HCT116 (cell line): ENCODE measurements around the gene ATL2. TPM values are rescaled to one million over a fixed set of nuclear protein-coding genes. Genes with fewer than 3 reads are reported as not detected.

ENCODE experiments used
- ATAC-seq: fragments of 200-7000 bp; cut with Tn5 transposase; 2 replicates; pipeline ENCODE4 v1.9.1; 2020; ENCODE audit warnings: mild to moderate bottlenecking, moderate library complexity
- BruUV-seq: library from RNA; stranded (reverse); fragments of 400-500 nt; replicated peaks from 2 replicates; lab custom pipeline; 2021; lab: Mats Ljungman, UMichigan
- CTCF ChIA-PET: fragments of 300-600 bp; sonication (Branson Sonifier 250); formaldehyde crosslinking; loops from one replicate; lab custom pipeline; 2021; ENCODE audit warnings: antibody characterized with exemption; lab: Charles Lee
- POLR2A ChIA-PET: fragments of 300-600, 350-600 bp; sonication (Branson Sonifier 250); formaldehyde crosslinking; loops from one replicate; lab custom pipeline; 2021; ENCODE audit warnings: antibody characterized with exemption; lab: Charles Lee
- RAD21 ChIA-PET, 2 experiments: fragments of 300-600 bp; sonication (Branson Sonifier 250); formaldehyde crosslinking; loops; one replicate each; lab custom pipeline; 2023; ENCODE audit warnings: low total read pairs in 2 of 2; ENCODE audit not compliant: uncharacterized antibody in 2 of 2, unreplicated experiment in 2 of 2, low non-redundant PET in 1 of 2; lab: Charles Lee
- DNase-seq: peaks from one replicate; pipeline ENCODE4 v3.0.0-alpha.2; 2010; ENCODE audit warnings: low read depth, low spot score
- H2AFZ ChIP-seq: fragments of 200-600 bp; shearing (Covaris generic), sonication (generic); 2 replicates; pipeline ENCODE4 v1.6.1; 2017; ENCODE audit warnings: low read depth, mixed run types, mixed read lengths, antibody characterized with exemption, low read length; ENCODE audit not compliant: poor library complexity, severe bottlenecking
- H3K27ac ChIP-seq: 2 replicates; pipeline ENCODE4 v1.5.1; 2012; ENCODE audit warnings: low read depth, low read length
- H3K27me3 ChIP-seq: fragments of 200-600 bp; sonication (generic); 2 replicates; pipeline ENCODE4 v1.6.1; 2016; ENCODE audit warnings: mixed run types, low read length, mixed read lengths; ENCODE audit not compliant: insufficient read depth
- H3K36me3 ChIP-seq, 2 experiments: fragments of 200-500 bp in 1 of 2; fragments of 200-600 bp in 1 of 2; sonication (Bioruptor generic) in 1 of 2; sonication (generic) in 1 of 2; 2 replicates each; pipeline versions ENCODE4 v1.5.1 to v1.6.1; 2014 to 2016; ENCODE audit warnings: low read length in 2 of 2, inconsistent platforms in 1 of 2, mixed read lengths in 1 of 2, mixed run types in 1 of 2; ENCODE audit not compliant: insufficient read depth in 2 of 2, control insufficient read depth in 1 of 2
- H3K4me1 ChIP-seq, 2 experiments: fragments of 200-600 bp in 1 of 2; sonication (generic) in 1 of 2; 2 replicates each; pipeline versions ENCODE4 v1.5.1 to v1.6.1; 2012 to 2017; ENCODE audit warnings: low read length in 2 of 2, inconsistent platforms in 1 of 2, mild to moderate bottlenecking in 1 of 2, mixed read lengths in 1 of 2, mixed run types in 1 of 2, moderate library complexity in 1 of 2; ENCODE audit not compliant: insufficient read depth in 2 of 2, control insufficient read depth in 1 of 2
- H3K4me2 ChIP-seq: fragments of 200-600 bp; sonication (generic); 2 replicates; pipeline ENCODE4 v1.6.1; 2017; ENCODE audit warnings: mixed run types, low read length, mixed read lengths
- H3K4me3 ChIP-seq, 2 experiments: fragments of 200-600 bp in 1 of 2; sonication (generic) in 1 of 2; replicated peaks in 1 of 2; 2 replicates each; pipeline ENCODE4 v1.5.1; 2011 to 2016; ENCODE audit warnings: low read length in 2 of 2, control low read depth in 1 of 2, low read depth in 1 of 2, mild to moderate bottlenecking in 1 of 2, mixed read lengths in 1 of 2, mixed run types in 1 of 2
- H3K79me2 ChIP-seq: fragments of 200-600 bp; sonication (generic); 2 replicates; pipeline ENCODE4 v1.6.1; 2017; ENCODE audit warnings: mild to moderate bottlenecking, mixed run types, low read length, moderate library complexity, mixed read lengths; ENCODE audit not compliant: insufficient read depth
- H3K9ac ChIP-seq: fragments of 200-600 bp; sonication (generic); 2 replicates; pipeline ENCODE4 v1.6.1; 2016; ENCODE audit warnings: low read length, mixed read lengths
- H3K9me2 ChIP-seq: fragments of 200-600 bp; sonication (generic), shearing (Covaris generic); 2 replicates; pipeline ENCODE4 v1.6.1; 2017; ENCODE audit warnings: mixed run types, mild to moderate bottlenecking, moderate library complexity; ENCODE audit not compliant: insufficient read depth
- H3K9me3 ChIP-seq, 2 experiments: fragments of 200-500 bp in 1 of 2; fragments of 200-600 bp in 1 of 2; sonication (Bioruptor generic) in 1 of 2; sonication (generic) in 1 of 2; 2 replicates each; pipeline ENCODE4 v1.6.1; 2014 to 2017; ENCODE audit warnings: low read length in 2 of 2, mixed read lengths in 2 of 2, inconsistent platforms in 1 of 2, low read depth in 1 of 2, mild to moderate bottlenecking in 1 of 2, mixed run types in 1 of 2, moderate library complexity in 1 of 2; ENCODE audit not compliant: control insufficient read depth in 1 of 2, insufficient read depth in 1 of 2
- H4K20me1 ChIP-seq: fragments of 200-600 bp; sonication (generic), shearing (Covaris generic); 2 replicates; pipeline ENCODE4 v1.6.1; 2017; ENCODE audit warnings: mixed run types, mild to moderate bottlenecking, moderate library complexity; ENCODE audit not compliant: insufficient read depth
- EGR1 ChIP-seq: IDR thresholded peaks from 2 replicates; pipeline ENCODE4 v1.6.1; 2012; ENCODE audit warnings: low read depth
- ELF1 ChIP-seq: IDR thresholded peaks from 2 replicates; pipeline ENCODE4 v1.6.1; 2012; ENCODE audit warnings: low read depth, borderline replicate concordance
- SRF ChIP-seq: IDR thresholded peaks from 2 replicates; pipeline ENCODE4 v1.6.1; 2012; ENCODE audit warnings: low read depth
- TCF7L2 ChIP-seq: IDR thresholded peaks from 2 replicates; pipeline ENCODE4 v1.7.0; 2011; ENCODE audit warnings: borderline replicate concordance, inconsistent platforms; ENCODE audit not compliant: insufficient read depth, insufficient read length; ENCODE audit errors: extremely low read depth
- ZNF274 ChIP-seq: fragments of 200-500 bp; sonication (Bioruptor generic); IDR thresholded peaks from 2 replicates; pipeline ENCODE4 v1.6.1; 2014; ENCODE audit warnings: mild to moderate bottlenecking, low read depth, low read length, inconsistent platforms
- intact Hi-C: fragments of 100-400 bp; cut with micrococcal nuclease; formaldehyde crosslinking; loops from 2 replicates; pipeline ENCODE4 v1.10.0; 2022
- total RNA-seq: library from RNA; stranded (reverse); gene quantifications from one replicate; pipeline ENCODE4 v1.2.1, GENCODE V29; 2021; ENCODE audit not compliant: unreplicated experiment
- TF ChIP-seq, protein P1 (sequence below): IDR thresholded peaks from 2 replicates; pipeline ENCODE4 v1.6.1; 2012; ENCODE audit warnings: low read depth

ATL2 gene
- total RNA-seq, 1 experiment from 2014 or later = 80.7 TPM

DNA sequence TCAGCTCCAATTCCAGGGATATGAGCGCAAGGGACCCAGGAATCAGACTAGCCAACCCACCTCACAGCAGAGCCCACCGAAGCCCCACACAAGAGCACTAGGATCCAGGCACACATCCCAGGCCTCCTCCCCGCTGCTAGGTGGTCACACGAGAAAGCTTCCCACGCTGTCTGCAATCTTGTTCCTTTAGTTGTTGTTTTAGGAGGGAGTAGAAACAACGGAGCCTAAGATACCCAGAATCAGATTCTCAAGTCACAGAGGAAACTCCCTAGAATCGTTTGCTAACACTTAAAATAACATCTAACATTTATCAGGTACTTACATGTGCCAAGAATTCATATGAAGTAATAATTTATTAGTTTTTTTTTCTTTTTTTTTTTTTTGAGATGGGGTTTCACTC is 9.7 kb upstream of the ATL2 start:
- Histone ChIP-seq H2AFZ (no peak overlapping the region), H3K27me3 (peaks cover 4% of the 10 kb centered on the region; the same call in 1 of the 2 replicates), H3K36me3 (no peaks in the 10 kb centered on the region), H3K9me3 (no peaks in the 10 kb centered on the region), H3K27ac (no peak overlapping the region), H3K9ac (no peak overlapping the region), H3K9me2 (no peaks in the 10 kb centered on the region), H4K20me1 (no peaks in the 10 kb centered on the region), H3K4me2 (no peak overlapping the region), H3K4me3 (no peak overlapping the region), H3K4me1 (no peaks in the 10 kb centered on the region), H3K79me2 (no peaks in the 10 kb centered on the region)
- DNase-seq (no peak), ATAC-seq (no peak)
- ChIA-PET RAD21 (no interaction called here), CTCF (no interaction called here), POLR2A (no interaction called here)
- TF ChIP-seq EGR1 (no peak), TCF7L2 (no peak), SRF (no peak), ZNF274 (no peak)
- TF ChIP-seq, protein P1, sequence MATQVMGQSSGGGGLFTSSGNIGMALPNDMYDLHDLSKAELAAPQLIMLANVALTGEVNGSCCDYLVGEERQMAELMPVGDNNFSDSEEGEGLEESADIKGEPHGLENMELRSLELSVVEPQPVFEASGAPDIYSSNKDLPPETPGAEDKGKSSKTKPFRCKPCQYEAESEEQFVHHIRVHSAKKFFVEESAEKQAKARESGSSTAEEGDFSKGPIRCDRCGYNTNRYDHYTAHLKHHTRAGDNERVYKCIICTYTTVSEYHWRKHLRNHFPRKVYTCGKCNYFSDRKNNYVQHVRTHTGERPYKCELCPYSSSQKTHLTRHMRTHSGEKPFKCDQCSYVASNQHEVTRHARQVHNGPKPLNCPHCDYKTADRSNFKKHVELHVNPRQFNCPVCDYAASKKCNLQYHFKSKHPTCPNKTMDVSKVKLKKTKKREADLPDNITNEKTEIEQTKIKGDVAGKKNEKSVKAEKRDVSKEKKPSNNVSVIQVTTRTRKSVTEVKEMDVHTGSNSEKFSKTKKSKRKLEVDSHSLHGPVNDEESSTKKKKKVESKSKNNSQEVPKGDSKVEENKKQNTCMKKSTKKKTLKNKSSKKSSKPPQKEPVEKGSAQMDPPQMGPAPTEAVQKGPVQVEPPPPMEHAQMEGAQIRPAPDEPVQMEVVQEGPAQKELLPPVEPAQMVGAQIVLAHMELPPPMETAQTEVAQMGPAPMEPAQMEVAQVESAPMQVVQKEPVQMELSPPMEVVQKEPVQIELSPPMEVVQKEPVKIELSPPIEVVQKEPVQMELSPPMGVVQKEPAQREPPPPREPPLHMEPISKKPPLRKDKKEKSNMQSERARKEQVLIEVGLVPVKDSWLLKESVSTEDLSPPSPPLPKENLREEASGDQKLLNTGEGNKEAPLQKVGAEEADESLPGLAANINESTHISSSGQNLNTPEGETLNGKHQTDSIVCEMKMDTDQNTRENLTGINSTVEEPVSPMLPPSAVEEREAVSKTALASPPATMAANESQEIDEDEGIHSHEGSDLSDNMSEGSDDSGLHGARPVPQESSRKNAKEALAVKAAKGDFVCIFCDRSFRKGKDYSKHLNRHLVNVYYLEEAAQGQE = no peak
- no TSS peak for BruUV-seq
- intact Hi-C loops = no loop called here

DNA sequence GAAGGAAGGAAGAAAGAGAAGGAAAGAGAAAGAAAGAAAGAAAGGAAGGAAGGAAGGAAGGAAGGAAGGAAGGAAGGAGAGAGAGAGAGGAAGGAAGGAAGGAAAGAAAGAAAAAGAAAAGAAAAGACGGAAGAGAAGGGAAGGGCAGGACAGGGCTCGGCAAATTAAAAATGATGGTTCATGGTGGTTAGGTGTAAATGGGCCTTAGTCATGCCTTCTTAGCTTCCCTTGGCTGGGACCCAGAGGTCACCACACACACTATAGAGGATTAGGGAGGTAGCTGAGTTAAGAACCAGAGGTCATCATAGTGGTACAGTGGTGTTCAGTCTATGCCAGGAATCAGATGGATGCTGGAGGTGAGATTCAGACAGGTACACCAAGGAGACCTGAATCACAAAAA is 9.3 kb upstream of the ATL2 start:
- intact Hi-C loops = no loop called here
- peaks cover 4% of the 10 kb centered on the region; the same call in 1 of the 2 replicates for H3K27me3 ChIP-seq
- DNase-seq (no peak), ATAC-seq (peak; percentile 40; the same call in 1 of the 2 replicates)
- H2AFZ ChIP-seq = no peak overlapping the region
- H3K79me2 ChIP-seq = no peaks in the 10 kb centered on the region
- no peaks in the 10 kb centered on the region for H3K36me3 ChIP-seq
- H3K9ac ChIP-seq = no peak overlapping the region
- H3K9me3 ChIP-seq = no peaks in the 10 kb centered on the region
- no peak overlapping the region for H3K4me2 ChIP-seq
- H3K4me1 ChIP-seq = no peaks in the 10 kb centered on the region
- no peak overlapping the region for H3K4me3 ChIP-seq
- no peaks in the 10 kb centered on the region for H3K9me2 ChIP-seq
- CTCF ChIA-PET = no interaction called here
- TF ChIP-seq ELF1 = no peak
- POLR2A ChIA-PET = no interaction called here
- H4K20me1 ChIP-seq = no peaks in the 10 kb centered on the region
- no TSS peak for BruUV-seq
- RAD21 ChIA-PET = no interaction called here
- no peak overlapping the region for H3K27ac ChIP-seq
